Stimulated activated CD8-positive, alpha-beta memory T cell treated with anti-CD3 and anti-CD28 coated beads, Interleukin-12 subunit alpha, Interleukin-12 subunit beta, amount 100 ng/mL, for 1 hour (primary cell): Measurements from ENCODE around the gene HYCC1.
"Not testable (repeated sequence)": the region's sequence is repeated elsewhere in the genome, so short reads cannot be mapped to it uniquely, and the experiment has no call there.

Source experiments
- DNase-seq: peaks from one replicate; pipeline ENCODE4 v3.0.0-alpha.2; 2020; ENCODE audit warnings: low read depth

The HYCC1 gene

GRCh38 chr7:22983257-22983855 lies 30.6 kb downstream of the HYCC1 start:
- no peak for DNase-seq

- DNase-seq, result no peak
Measured at GRCh38 chr7:22980422-22980821, 33.5 kb downstream of the HYCC1 start.

GRCh38 chr7:22979861-22980260 lies 34.1 kb downstream of the HYCC1 start:
- no peak for DNase-seq

- DNase-seq, result no peak
Measured at GRCh38 chr7:22979251-22979650, 34.7 kb downstream of the HYCC1 start.

GRCh38 chr7:22974636-22975035 lies 39.3 kb downstream of the HYCC1 start:
- DNase-seq, result not testable (repeated sequence)

- no peak for DNase-seq
Measured at GRCh38 chr7:22972207-22972606, 41.7 kb downstream of the HYCC1 start.

GRCh38 chr7:22969010-22969431 lies 44.9 kb downstream of the HYCC1 start:
- no peak for DNase-seq
